Right lobe of liver (tissue), 4 donors: ENCODE results near the gene TRPC1.

Experiments used
- POLR2A ChIP-seq: fragments of 450-650 bp; IDR thresholded peaks from one replicate; pipeline ENCODE4 v1.6.1; 2017; ENCODE audit warnings: antibody characterized with exemption, mild to moderate bottlenecking
- TF ChIP-seq, protein P1 (sequence below), 4 donors: fragments of 200-600 bp in 3 of 4; fragments of 450-650 bp in 1 of 4; IDR thresholded peaks; one replicate each; pipeline versions ENCODE4 v1.5.1 to v1.8.0; 2016 to 2022; ENCODE audit warnings: antibody characterized with exemption in 4 of 4, mild to moderate bottlenecking in 2 of 4
- donor health status: DM: no; HTN: no; CAD: no.
- donor health status: DM: no; HTN: no; CAD: no.
- donor health status: DM: no; HTN: yes; CAD: no.

DNA sequence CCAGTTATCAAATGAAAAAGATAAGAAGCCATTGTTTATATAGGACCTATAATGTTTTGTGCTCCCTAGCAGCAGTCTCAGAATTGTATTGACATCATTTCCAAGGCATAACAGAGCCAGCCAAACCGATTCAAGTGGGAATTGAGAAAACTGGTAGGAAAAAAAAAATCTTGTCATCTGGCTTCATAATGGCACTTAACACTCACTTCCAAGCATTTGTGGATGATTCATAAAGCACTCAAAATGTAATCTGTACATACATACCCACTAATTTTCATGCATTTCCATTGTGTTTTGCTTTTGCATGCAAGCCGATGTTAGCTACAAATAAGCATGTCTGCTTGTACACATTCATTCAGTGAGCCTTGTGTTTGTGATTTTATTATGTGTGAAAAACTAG lies 18.6 kb upstream of the TRPC1 start:
- TF ChIP-seq, protein P1, sequence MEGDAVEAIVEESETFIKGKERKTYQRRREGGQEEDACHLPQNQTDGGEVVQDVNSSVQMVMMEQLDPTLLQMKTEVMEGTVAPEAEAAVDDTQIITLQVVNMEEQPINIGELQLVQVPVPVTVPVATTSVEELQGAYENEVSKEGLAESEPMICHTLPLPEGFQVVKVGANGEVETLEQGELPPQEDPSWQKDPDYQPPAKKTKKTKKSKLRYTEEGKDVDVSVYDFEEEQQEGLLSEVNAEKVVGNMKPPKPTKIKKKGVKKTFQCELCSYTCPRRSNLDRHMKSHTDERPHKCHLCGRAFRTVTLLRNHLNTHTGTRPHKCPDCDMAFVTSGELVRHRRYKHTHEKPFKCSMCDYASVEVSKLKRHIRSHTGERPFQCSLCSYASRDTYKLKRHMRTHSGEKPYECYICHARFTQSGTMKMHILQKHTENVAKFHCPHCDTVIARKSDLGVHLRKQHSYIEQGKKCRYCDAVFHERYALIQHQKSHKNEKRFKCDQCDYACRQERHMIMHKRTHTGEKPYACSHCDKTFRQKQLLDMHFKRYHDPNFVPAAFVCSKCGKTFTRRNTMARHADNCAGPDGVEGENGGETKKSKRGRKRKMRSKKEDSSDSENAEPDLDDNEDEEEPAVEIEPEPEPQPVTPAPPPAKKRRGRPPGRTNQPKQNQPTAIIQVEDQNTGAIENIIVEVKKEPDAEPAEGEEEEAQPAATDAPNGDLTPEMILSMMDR (IDR thresholded peaks at IDR 0.05), result no peak
- no peak for TF ChIP-seq POLR2A
